Measurements from ENCODE around the gene OSGEP. TPM values are rescaled to one million over a fixed set of nuclear protein-coding genes. Genes with fewer than 3 reads are reported as not detected.

The OSGEP gene
- total RNA-seq, 2 donors from 2014 or later = 48.9 to 55.3 TPM

DNA sequence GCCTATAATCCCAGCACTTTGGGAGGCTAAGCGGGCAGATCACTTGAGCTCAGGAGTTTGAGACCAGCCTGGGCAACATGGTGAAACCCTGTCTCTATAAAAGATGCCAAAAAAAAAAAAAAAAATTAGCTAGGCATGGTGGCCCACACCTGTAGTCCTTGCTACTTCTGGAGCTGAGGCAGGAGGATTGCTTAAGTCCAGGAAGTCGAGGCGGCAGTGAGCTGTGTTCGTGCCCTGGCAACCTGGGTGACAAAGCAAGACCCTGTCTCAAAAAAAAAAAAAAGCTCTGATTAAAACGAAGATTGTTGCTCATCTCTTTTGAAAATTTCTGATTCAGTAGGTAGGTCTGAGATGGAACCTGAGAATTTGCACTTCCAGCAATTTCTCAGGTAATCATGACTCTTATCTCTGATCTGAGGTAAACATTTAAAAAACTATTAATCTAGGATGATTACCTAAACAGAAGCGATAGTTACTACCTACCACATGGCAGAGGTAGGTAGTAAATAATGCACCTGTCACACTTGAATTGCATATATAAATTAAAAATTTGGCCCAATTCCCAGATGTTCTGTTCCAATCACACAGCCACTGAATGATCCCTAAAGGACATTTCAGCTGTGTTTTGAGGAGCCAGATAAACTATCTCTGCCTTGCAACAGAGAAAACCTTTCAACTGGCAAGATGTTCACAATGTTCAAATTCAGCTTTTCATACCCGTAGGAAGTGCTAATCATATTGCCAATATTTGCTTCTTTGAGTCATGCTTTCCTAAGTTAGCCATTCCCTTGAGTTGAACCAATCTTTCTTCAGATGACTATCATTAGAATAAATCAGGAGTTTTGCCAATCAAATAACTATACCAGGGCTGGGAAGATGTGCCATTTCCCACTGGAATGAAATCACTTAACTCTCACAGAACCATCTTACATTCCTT, 37.1 kb downstream of the OSGEP start:
- peaks cover 4% of the 10 kb centered on the region for H3K36me3 Mint-ChIP-seq (ENCODE audit: low read depth)
- no peak overlapping the region for H3K27ac Mint-ChIP-seq
- H3K9me3 ChIP-seq (ENCODE audit: control insufficient read depth, low read length, poor library complexity, severe bottlenecking) = no peaks in the 10 kb centered on the region
- ATAC-seq (no peak), DNase-seq (no peak)
- H3K27me3 Mint-ChIP-seq = no peaks in the 10 kb centered on the region
- H3K4me3 Mint-ChIP-seq = no peak overlapping the region
- H3K4me1 Mint-ChIP-seq = peaks cover 20% of the 10 kb centered on the region

GRCh38 chr14:20416223-20416622, 38.4 kb downstream of the OSGEP start:
- DNase-seq (no peak), ATAC-seq (no peak)
- Mint-ChIP-seq H3K4me1 (peaks cover 29% of the 10 kb centered on the region), H3K27me3 (no peaks in the 10 kb centered on the region), H3K4me3 (no peak overlapping the region), H3K36me3 (ENCODE audit: low read depth) (peaks cover 4% of the 10 kb centered on the region), H3K27ac (peak overlapping the region; percentile 80)
- no peaks in the 10 kb centered on the region for H3K9me3 ChIP-seq (ENCODE audit: control insufficient read depth, low read length, poor library complexity, severe bottlenecking)

DNA sequence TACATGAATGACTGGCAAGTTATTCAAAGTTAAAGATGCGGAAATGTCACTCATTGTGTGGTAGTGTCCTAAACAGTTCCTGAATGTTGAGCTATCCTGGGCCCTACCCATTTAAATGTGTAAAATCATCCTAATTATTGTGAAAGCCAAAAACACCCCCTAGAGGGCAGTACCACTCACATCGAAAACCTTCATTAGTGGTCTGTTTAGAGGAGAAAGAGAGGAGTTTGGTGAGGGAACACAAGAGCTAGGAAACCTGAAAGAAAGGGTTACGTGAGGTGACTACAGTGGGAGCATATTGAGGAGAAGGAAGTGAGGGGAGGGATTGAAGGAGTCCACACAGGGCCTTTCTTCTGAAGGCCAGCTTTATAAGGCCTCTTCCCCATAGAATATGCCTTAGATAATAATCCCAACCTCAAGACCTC, 38.8 kb downstream of the OSGEP start:
- no peak overlapping the region for H3K4me3 Mint-ChIP-seq

GRCh38 chr14:20413744-20414082, 40.9 kb downstream of the OSGEP start:
- peak overlapping the region; percentile 99 for H3K4me3 Mint-ChIP-seq
- DNase-seq = no peak
- peak overlapping the region; percentile 97 for H3K27ac Mint-ChIP-seq

More for the DNA sequence above, 38.8 kb downstream of the OSGEP start:
- ATAC-seq (peak; percentile 51), DNase-seq (peak in 1 of 3 donors; percentile 13)
- H3K36me3 Mint-ChIP-seq (ENCODE audit: low read depth) = peaks cover 4% of the 10 kb centered on the region
- peaks cover 33% of the 10 kb centered on the region for H3K4me1 Mint-ChIP-seq
- H3K27ac Mint-ChIP-seq = peak overlapping the region; percentile 80
- H3K9me3 ChIP-seq (ENCODE audit: control insufficient read depth, low read length, poor library complexity, severe bottlenecking) = no peaks in the 10 kb centered on the region
- H3K27me3 Mint-ChIP-seq = no peaks in the 10 kb centered on the region

GRCh38 chr14:20412876-20413743, 41.5 kb downstream of the OSGEP start, which contains the start of gene TEP1:
TEP1 (minus strand) TSS chr14:20413501; CDS start chr14:20408439, 5,062 bp downstream.
- H3K4me1 Mint-ChIP-seq = peaks cover 44% of the 10 kb centered on the region
- H3K36me3 Mint-ChIP-seq (ENCODE audit: low read depth) = peaks cover 5% of the 10 kb centered on the region

More at GRCh38 chr14:20413744-20414082, 40.9 kb downstream of the OSGEP start:
- peak; percentile 44 for ATAC-seq
- no peaks in the 10 kb centered on the region for H3K27me3 Mint-ChIP-seq
- peaks cover 44% of the 10 kb centered on the region for H3K4me1 Mint-ChIP-seq
- H3K9me3 ChIP-seq (ENCODE audit: control insufficient read depth, low read length, poor library complexity, severe bottlenecking) = no peaks in the 10 kb centered on the region
- peaks cover 6% of the 10 kb centered on the region for H3K36me3 Mint-ChIP-seq (ENCODE audit: low read depth)

DNA sequence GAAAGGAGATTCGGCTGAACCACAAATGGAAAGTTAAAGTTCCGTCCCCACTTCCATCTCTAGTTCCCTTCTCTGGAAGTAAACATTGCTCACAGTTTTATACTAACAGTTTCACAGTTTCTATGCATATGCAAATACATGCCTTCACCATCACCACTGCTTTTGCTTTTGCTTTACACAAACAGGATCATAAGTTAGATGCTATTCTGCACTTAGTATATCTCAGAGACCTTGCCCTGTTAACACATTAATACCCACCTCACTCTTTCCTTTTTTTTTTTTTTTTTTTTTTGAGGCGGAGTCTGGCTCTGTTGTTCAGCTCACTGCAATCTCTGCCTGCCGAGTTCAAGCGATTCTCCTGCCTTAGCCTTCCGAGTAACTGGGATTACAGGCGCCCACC, 42.2 kb downstream of the OSGEP start:
- H3K27ac Mint-ChIP-seq = peak overlapping the region; percentile 97
- ATAC-seq (peak; percentile 50), DNase-seq (no peak)
- H3K4me1 Mint-ChIP-seq = peaks cover 49% of the 10 kb centered on the region
- H3K36me3 Mint-ChIP-seq (ENCODE audit: low read depth) = peaks cover 5% of the 10 kb centered on the region
- no peaks in the 10 kb centered on the region for H3K9me3 ChIP-seq (ENCODE audit: control insufficient read depth, low read length, poor library complexity, severe bottlenecking)
- H3K4me3 Mint-ChIP-seq = peak overlapping the region; percentile 99
- H3K27me3 Mint-ChIP-seq = no peaks in the 10 kb centered on the region

More at GRCh38 chr14:20412876-20413743, 41.5 kb downstream of the OSGEP start, which contains the start of gene TEP1:
- no peaks in the 10 kb centered on the region for H3K27me3 Mint-ChIP-seq
- DNase-seq (peak; percentile 42 to 65 (median 63)), ATAC-seq (peak; percentile 80)
- H3K27ac Mint-ChIP-seq = peak within 1 kb of the TSS; percentile 97
- H3K4me3 Mint-ChIP-seq = peak within 1 kb of the TSS; percentile 99
- no peaks in the 10 kb centered on the region for H3K9me3 ChIP-seq (ENCODE audit: control insufficient read depth, low read length, poor library complexity, severe bottlenecking)

GRCh38 chr14:20409226-20409625, 45.4 kb downstream of the OSGEP start:
- H3K4me1 Mint-ChIP-seq = peaks cover 63% of the 10 kb centered on the region
- H3K27me3 Mint-ChIP-seq = no peaks in the 10 kb centered on the region
- DNase-seq = no peak
- H3K36me3 Mint-ChIP-seq (ENCODE audit: low read depth) = peaks cover 8% of the 10 kb centered on the region
- H3K9me3 ChIP-seq (ENCODE audit: control insufficient read depth, low read length, poor library complexity, severe bottlenecking) = no peaks in the 10 kb centered on the region
- peak overlapping the region; percentile 97 for H3K27ac Mint-ChIP-seq
- no peak overlapping the region for H3K4me3 Mint-ChIP-seq
- ATAC-seq = no peak

DNA sequence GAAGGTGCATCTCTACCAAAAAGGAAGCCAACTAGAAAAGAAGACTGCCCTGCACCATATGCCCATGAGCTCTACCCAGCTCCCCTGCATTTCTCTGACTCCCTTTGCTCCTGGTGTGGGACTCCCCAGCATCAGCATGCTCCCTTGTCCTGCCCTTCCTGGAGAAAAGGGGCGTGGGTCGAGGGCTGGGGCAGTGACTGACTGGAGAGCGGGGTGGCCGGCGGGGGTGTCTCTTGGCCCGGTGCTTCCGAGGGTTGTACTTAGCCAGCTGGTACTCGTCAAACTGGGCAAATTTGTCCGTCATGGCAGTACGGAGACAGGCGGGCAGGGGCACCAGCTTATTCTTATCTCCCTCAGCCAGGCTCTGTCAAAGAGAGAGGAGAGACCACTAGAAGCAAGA, 51.1 kb downstream of the OSGEP start:
- H3K4me3 Mint-ChIP-seq = no peak overlapping the region
- no peak for DNase-seq
- no peaks in the 10 kb centered on the region for H3K27me3 Mint-ChIP-seq
- H3K36me3 Mint-ChIP-seq (ENCODE audit: low read depth) = peaks cover 16% of the 10 kb centered on the region
- no peak for ATAC-seq
- H3K9me3 ChIP-seq (ENCODE audit: control insufficient read depth, low read length, poor library complexity, severe bottlenecking) = no peaks in the 10 kb centered on the region
- no peak overlapping the region for H3K27ac Mint-ChIP-seq
- H3K4me1 Mint-ChIP-seq = peaks cover 42% of the 10 kb centered on the region

DNA sequence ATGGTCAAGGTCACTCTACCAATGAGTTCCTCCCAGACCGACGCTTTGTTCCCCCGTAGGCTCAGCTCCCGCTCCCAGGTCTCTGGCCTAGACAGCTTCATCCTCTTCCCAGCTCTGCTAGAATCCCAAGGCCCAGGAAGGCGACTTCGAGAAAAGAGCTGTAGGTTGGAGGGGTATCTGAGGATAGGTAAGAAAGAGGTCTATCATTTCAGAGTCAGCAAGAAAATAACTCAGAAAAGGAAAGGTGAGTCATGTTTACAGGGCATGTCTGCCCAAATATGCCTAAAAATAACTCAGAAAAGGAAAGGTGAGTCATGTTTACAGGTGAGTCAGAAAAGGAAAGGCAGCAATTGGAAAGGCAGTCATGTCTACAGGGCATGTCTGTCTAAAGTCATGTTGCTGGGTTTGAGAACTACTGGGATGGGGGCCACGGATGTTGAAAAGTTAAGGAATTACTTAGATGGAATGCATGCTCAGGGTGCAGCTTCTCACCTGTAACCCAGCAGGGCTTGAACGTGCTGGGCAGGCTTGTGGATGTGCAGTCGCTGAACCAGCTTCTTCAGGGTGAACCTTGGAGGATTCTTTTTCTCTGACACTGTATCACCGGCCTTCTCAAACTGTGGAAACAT, 53.5 kb downstream of the OSGEP start:
- Mint-ChIP-seq H3K4me3 (no peak overlapping the region), H3K27ac (peak overlapping the region; percentile 65), H3K36me3 (ENCODE audit: low read depth) (peaks cover 17% of the 10 kb centered on the region), H3K27me3 (no peaks in the 10 kb centered on the region), H3K4me1 (peaks cover 26% of the 10 kb centered on the region)
- no peak for ATAC-seq
- no peak for DNase-seq
- H3K9me3 ChIP-seq (ENCODE audit: control insufficient read depth, low read length, poor library complexity, severe bottlenecking) = no peaks in the 10 kb centered on the region

GRCh38 chr14:20400589-20400964, 54.0 kb downstream of the OSGEP start:
- no peak overlapping the region for H3K4me3 Mint-ChIP-seq
- H3K27me3 Mint-ChIP-seq = no peaks in the 10 kb centered on the region
- H3K4me1 Mint-ChIP-seq = peaks cover 24% of the 10 kb centered on the region
- peaks cover 17% of the 10 kb centered on the region for H3K36me3 Mint-ChIP-seq (ENCODE audit: low read depth)
- ATAC-seq (no peak), DNase-seq (no peak)
- no peaks in the 10 kb centered on the region for H3K9me3 ChIP-seq (ENCODE audit: control insufficient read depth, low read length, poor library complexity, severe bottlenecking)
- peak overlapping the region; percentile 65 for H3K27ac Mint-ChIP-seq

GRCh38 chr14:20397511-20397910, 57.1 kb downstream of the OSGEP start:
- ATAC-seq (no peak), DNase-seq (no peak)
- no peaks in the 10 kb centered on the region for H3K27me3 Mint-ChIP-seq
- no peak overlapping the region for H3K4me3 Mint-ChIP-seq
- H3K4me1 Mint-ChIP-seq = peaks cover 18% of the 10 kb centered on the region
- peaks cover 19% of the 10 kb centered on the region for H3K36me3 Mint-ChIP-seq (ENCODE audit: low read depth)
- H3K27ac Mint-ChIP-seq = no peak overlapping the region
- H3K9me3 ChIP-seq (ENCODE audit: control insufficient read depth, low read length, poor library complexity, severe bottlenecking) = no peaks in the 10 kb centered on the region

Data from T-helper 17 cell (primary cell).